ENCODE data around the gene MRPL49. TPM values are rescaled to one million over a fixed set of nuclear protein-coding genes. Genes with fewer than 3 reads are reported as not detected.
A peak's percentile ranks its signal among the peaks of the same experiment; 100 is the strongest.

Gene MRPL49
- total and polyA plus RNA-seq, 2 of the 13 experiments (the other 11 are each of a cell fraction or from before 2014, with no cell fraction given) = 39.2 to 53.3 TPM

GRCh38 chr11:65111744-65112545 is 10.2 kb upstream of the MRPL49 start, which contains the start of gene TM7SF2:
Gene TM7SF2, plus strand, starts transcription at chr11:65111872. Its CDS starts 144 bp downstream, at chr11:65112016.
- H2AFZ ChIP-seq (ENCODE audit: low read length) = no peak within 1 kb of the TSS
- peaks cover 8% of the 10 kb centered on the region for H3K79me2 ChIP-seq (ENCODE audit: insufficient read depth, low read length)
- ChIA-PET CTCF (ENCODE audit: low intra/inter-chr PET ratio, low total read pairs) (interaction anchor here (2.0 kb wide), 1 partner anchor 69 kb away, joined by 9 read pairs; the partner anchor contains the start of gene CAPN1), POLR2A (interaction anchor here (0.6 to 5.0 kb wide), 29 partner anchors 9 to 337 kb away, joined by 3 to 86 read pairs (median 5); partner anchors contain the start of genes ARL2, BATF2, CAPN1 and DPF2)
- peak within 1 kb of the TSS; percentile 84 for H3K9ac ChIP-seq (ENCODE audit: insufficient read depth, low read depth, low read length)
- H3K4me2 ChIP-seq (ENCODE audit: low read depth, low read length) = peak within 1 kb of the TSS; percentile 96
- peak; percentile 93 for DNase-seq (ENCODE audit: low spot score)
- peak; percentile 79 for ATAC-seq
- peak within 1 kb of the TSS; percentile 61 for H3K27ac ChIP-seq (ENCODE audit: extremely low read length, insufficient read depth, low read length)
- intact Hi-C loops (cut with micrococcal nuclease; ENCODE audit: unreplicated experiment) (loop anchor here (2.0 kb wide), 2 partner anchors 15 to 69 kb away; partner anchors contain the start of genes CAPN1 and VPS51), in situ Hi-C loops (cut with HindIII; ENCODE audit: extremely low pct_ligation_motif_present, low pct_unique_long_range_greater_than_20kb) (loop anchor here (5.0 kb wide), 1 partner anchor 70 kb away; the partner anchor contains the start of gene CAPN1)
- peaks cover 37% of the 10 kb centered on the region for H3K4me1 ChIP-seq (ENCODE audit: insufficient read depth, low read length)
- peaks cover 6 to 14% of the 10 kb centered on the region in 2 experiments; a peak in 4 of 5 replicates for H3K36me3 ChIP-seq (replicated peaks in 1 of 2; ENCODE audit: control insufficient read depth in 1 of 2, insufficient read depth in 2 of 2, low read length in 2 of 2)
- BruUV-seq (replicated peaks) = no TSS peak
- H3K9me3 ChIP-seq (ENCODE audit: low read length) = no peaks in the 10 kb centered on the region
- no peak for FAIRE-seq
- H4K20me1 ChIP-seq (ENCODE audit: insufficient read depth, low read length) = no peaks in the 10 kb centered on the region
- peak within 1 kb of the TSS; percentile 65 to 98 (median 95) for H3K4me3 ChIP-seq (replicated peaks in 1 of 3; ENCODE audit: insufficient read depth in 1 of 3, low read depth in 2 of 3, low read length in 3 of 3)
- H3K27me3 ChIP-seq (ENCODE audit: control insufficient read depth in 1 of 2, insufficient read depth in 2 of 2, low read length in 2 of 2) = no peaks in the 10 kb centered on the region
- WGBS (ENCODE audit: low lambda C conversion rate) = 1% methylated on average over 26 of the region's 64 CpGs
- TF ChIP-seq DPF2 (CRISPR knock-in tag; IDR thresholded peaks at IDR 0.05; ENCODE audit: borderline replicate concordance, low read depth) (no peak), REST (IDR thresholded peaks at IDR 0.05; ENCODE audit: borderline replicate concordance in 1 of 2, low read depth in 1 of 2, low read length in 2 of 2) (peak in 1 of 2 experiments; percentile 80; a peak in 1 of 4 replicates), DRAP1 (CRISPR knock-in tag; IDR thresholded peaks at IDR 0.05) (peak; percentile 99), HNRNPLL (IDR thresholded peaks at IDR 0.05; ENCODE audit: low read depth, low read length, poor library complexity, severe bottlenecking) (peak; percentile 54), KLF16 (CRISPR knock-in tag; IDR thresholded peaks at IDR 0.05) (peak in 1 of 2 experiments; percentile 68; a peak in 2 of 4 replicates), ZNF615 (CRISPR knock-in tag; IDR thresholded peaks at IDR 0.05; ENCODE audit: borderline replicate concordance) (0 out of 2 replicates have a peak, but pooled peaks have one; percentile 60), GABPB1 (CRISPR knock-in tag; IDR thresholded peaks at IDR 0.05) (peak; percentile 34; the same call in 1 of the 2 replicates), CAMTA2 (CRISPR knock-in tag; IDR thresholded peaks at IDR 0.05; ENCODE audit: borderline replicate concordance) (0 out of 2 replicates have a peak, but pooled peaks have one; percentile 30), ZNF446 (CRISPR knock-in tag; IDR thresholded peaks at IDR 0.05) (0 out of 2 replicates have a peak, but pooled peaks have one; percentile 20), PAX8 (CRISPR knock-in tag; IDR thresholded peaks at IDR 0.05; ENCODE audit: borderline replicate concordance) (0 out of 2 replicates have a peak, but pooled peaks have one; percentile 29), SALL1 (CRISPR knock-in tag; IDR thresholded peaks at IDR 0.05) (peak; percentile 47; the same call in 1 of the 2 replicates), ZNF776 (CRISPR knock-in tag; IDR thresholded peaks at IDR 0.05) (no peak), ZNF780A (CRISPR knock-in tag; IDR thresholded peaks at IDR 0.05) (no peak), KLF12 (CRISPR knock-in tag; IDR thresholded peaks at IDR 0.05; ENCODE audit: borderline replicate concordance) (peak; percentile 86; the same call in 1 of the 2 replicates), REPIN1 (CRISPR knock-in tag; IDR thresholded peaks at IDR 0.05; ENCODE audit: borderline replicate concordance, low read depth) (peak; percentile 76), ARNT2 (CRISPR knock-in tag; IDR thresholded peaks at IDR 0.05; ENCODE audit: low read depth) (no peak; the same call in 1 of the 2 replicates), KLF6 (CRISPR knock-in tag; IDR thresholded peaks at IDR 0.05) (0 out of 2 replicates have a peak, but pooled peaks have one; percentile 41)

Data from HepG2 (cell line).